GDM1 (cell line): ENCODE measurements around the gene NLGN1.

Experiments used
- DNase-seq: peaks from one replicate; lab custom pipeline; 2025; lab: John Stamatoyannopoulos, UW

Gene NLGN1

GRCh38 chr3:173639098-173639497, 241.6 kb downstream of the NLGN1 start:
- DNase-seq = no peak

- no peak for DNase-seq
Measured at GRCh38 chr3:173641696-173642095, 244.2 kb downstream of the NLGN1 start.

GRCh38 chr3:173644086-173645082, 246.8 kb downstream of the NLGN1 start:
- DNase-seq = no peak

- DNase-seq = no peak
Measured at GRCh38 chr3:173650596-173650995, 253.1 kb downstream of the NLGN1 start.

GRCh38 chr3:173652093-173652492, 254.5 kb downstream of the NLGN1 start:
- DNase-seq = no peak

- no peak for DNase-seq
Measured at GRCh38 chr3:173653781-173654180, 256.2 kb downstream of the NLGN1 start.

- no peak for DNase-seq
Measured at GRCh38 chr3:173659972-173660371, 262.4 kb downstream of the NLGN1 start.

GRCh38 chr3:173660645-173661299, 263.2 kb downstream of the NLGN1 start:
- no peak for DNase-seq

- no peak for DNase-seq
Measured at GRCh38 chr3:173663696-173664111, 266.2 kb downstream of the NLGN1 start.

GRCh38 chr3:173676094-173676493, 278.6 kb downstream of the NLGN1 start:
- no peak for DNase-seq

- no peak for DNase-seq
Measured at GRCh38 chr3:173681188-173681678, 283.7 kb downstream of the NLGN1 start.

GRCh38 chr3:173685456-173685855, 287.9 kb downstream of the NLGN1 start:
- DNase-seq = no peak

- no peak for DNase-seq
Measured at GRCh38 chr3:173688216-173688842, 290.8 kb downstream of the NLGN1 start.

GRCh38 chr3:173690542-173691180, 293.1 kb downstream of the NLGN1 start:
- no peak for DNase-seq

- no peak for DNase-seq
Measured at GRCh38 chr3:173699353-173699752, 301.8 kb downstream of the NLGN1 start.

GRCh38 chr3:173700336-173700735, 302.8 kb downstream of the NLGN1 start:
- no peak for DNase-seq

- DNase-seq = no peak
Measured at GRCh38 chr3:173702561-173702960, 305.0 kb downstream of the NLGN1 start.

GRCh38 chr3:173703771-173704170, 306.2 kb downstream of the NLGN1 start:
- DNase-seq = no peak

GRCh38 chr3:173706630-173707029, 309.1 kb downstream of the NLGN1 start:
- DNase-seq = no peak

GRCh38 chr3:173708191-173708590, 310.6 kb downstream of the NLGN1 start:
- no peak for DNase-seq

- DNase-seq = no peak
Measured at GRCh38 chr3:173709026-173709425, 311.5 kb downstream of the NLGN1 start.

GRCh38 chr3:173711619-173712018, 314.1 kb downstream of the NLGN1 start:
- DNase-seq = no peak
